Lower lobe of right lung (tissue), 2 donors: Measurements from ENCODE around the gene RNPEPL1. TPM values are rescaled to one million over a fixed set of nuclear protein-coding genes. Genes with fewer than 3 reads are reported as not detected.
A peak's percentile ranks its signal among the peaks of the same experiment; 100 is the strongest.

Source experiments
- ATAC-seq, 2 donors: fragments of 200-7000 bp; cut with Tn5 transposase; one replicate each; pipeline ENCODE4 v1.9.1; 2020 to 2022; ENCODE audit warnings: mild to moderate bottlenecking in 2 of 2, moderate library complexity in 2 of 2
- DNase-seq: peaks from one replicate; pipeline ENCODE4 v3.0.0-alpha.2; 2020
- H3K27ac ChIP-seq: fragments of 200-600 bp; one replicate; pipeline ENCODE4 v1.8.0; 2022
- H3K27me3 ChIP-seq: fragments of 200-600 bp; one replicate; pipeline ENCODE4 v1.8.0; 2022; ENCODE audit warnings: low read depth
- H3K36me3 ChIP-seq: fragments of 200-600 bp; one replicate; pipeline ENCODE4 v1.8.0; 2022; ENCODE audit warnings: mild to moderate bottlenecking
- H3K4me1 ChIP-seq: fragments of 200-600 bp; one replicate; pipeline ENCODE4 v1.8.0; 2022
- H3K4me3 ChIP-seq: fragments of 200-600 bp; one replicate; pipeline ENCODE4 v1.8.0; 2022; ENCODE audit warnings: mild to moderate bottlenecking
- H3K9me3 ChIP-seq: fragments of 200-600 bp; one replicate; pipeline ENCODE4 v1.8.0; 2022
- CTCF ChIP-seq: fragments of 200-600 bp; IDR thresholded peaks from one replicate; pipeline ENCODE4 v1.8.0; 2022; ENCODE audit warnings: antibody characterized with exemption, mild to moderate bottlenecking
- intact Hi-C: fragments of 100-400 bp; cut with DNase I; formaldehyde crosslinking; loops from one replicate; pipeline ENCODE4 v1.11.0; 2022
- total RNA-seq: library from RNA; stranded (reverse); fragmentation: NEBNext Ultra II Directional; extraction: Animal tissue kit (Norgen Biotek cat#: 25700); gene quantifications from one replicate; pipeline ENCODE4 v1.2.1, GENCODE V29; 2021
- donor health status: DM: no; HTN: yes; CAD: no; lungs with severe emphysema.

Gene RNPEPL1
- total RNA-seq, 1 donor from 2014 or later = 102 TPM

DNA sequence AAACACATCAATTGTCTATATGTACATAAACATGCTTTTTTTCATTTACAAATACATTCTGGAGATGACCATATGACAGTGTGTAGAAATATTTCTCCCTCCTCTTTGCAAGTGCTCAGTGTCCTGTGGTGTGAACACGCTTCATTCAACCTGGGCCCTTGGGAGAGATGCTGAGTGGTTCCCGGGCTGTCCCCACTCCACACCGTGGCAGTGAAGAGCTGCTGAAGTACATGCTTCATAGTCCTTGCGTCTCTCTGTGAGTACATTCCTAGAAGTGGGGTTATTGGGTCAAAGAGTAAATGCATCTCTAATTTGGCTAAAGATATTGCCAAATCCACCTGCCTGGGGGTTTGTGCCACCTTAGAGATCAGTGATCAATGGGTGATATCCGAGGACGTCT lies 50.5 kb downstream of the RNPEPL1 start:
- Histone ChIP-seq H3K9me3 (no peaks in the 10 kb centered on the region), H3K4me1 (peaks cover 22% of the 10 kb centered on the region), H3K27ac (no peak overlapping the region), H3K36me3 (no peaks in the 10 kb centered on the region), H3K4me3 (no peak overlapping the region), H3K27me3 (no peaks in the 10 kb centered on the region)
- TF ChIP-seq CTCF = no peak
- intact Hi-C loops = no loop called here
- ATAC-seq = peak; percentile 68 to 87
- peak; percentile 51 for DNase-seq

GRCh38 chr2:240619506-240620148 lies 51.3 kb downstream of the RNPEPL1 start:
- peak; percentile 49 for DNase-seq
- intact Hi-C loops = no loop called here
- ATAC-seq = peak; percentile 57 to 72
- peaks cover 27% of the 10 kb centered on the region for H3K4me1 ChIP-seq
- no peak overlapping the region for H3K4me3 ChIP-seq
- no peaks in the 10 kb centered on the region for H3K27me3 ChIP-seq
- TF ChIP-seq CTCF = no peak
- no peaks in the 10 kb centered on the region for H3K36me3 ChIP-seq
- no peaks in the 10 kb centered on the region for H3K9me3 ChIP-seq
- no peak overlapping the region for H3K27ac ChIP-seq

- Histone ChIP-seq H3K9me3 (no peaks in the 10 kb centered on the region), H3K27ac (no peak overlapping the region), H3K4me1 (peaks cover 33% of the 10 kb centered on the region), H3K36me3 (no peaks in the 10 kb centered on the region), H3K4me3 (no peak overlapping the region), H3K27me3 (no peaks in the 10 kb centered on the region)
- no peak for ATAC-seq
- intact Hi-C loops = no loop called here
- TF ChIP-seq CTCF = no peak
- peak; percentile 31 for DNase-seq
Measured at GRCh38 chr2:240620149-240620731, 52.0 kb downstream of the RNPEPL1 start.

GRCh38 chr2:240620859-240621258 lies 52.6 kb downstream of the RNPEPL1 start:
- Histone ChIP-seq H3K27me3 (no peaks in the 10 kb centered on the region), H3K4me3 (no peak overlapping the region), H3K4me1 (peaks cover 35% of the 10 kb centered on the region), H3K9me3 (no peaks in the 10 kb centered on the region), H3K27ac (no peak overlapping the region), H3K36me3 (no peaks in the 10 kb centered on the region)
- TF ChIP-seq CTCF = no peak
- ATAC-seq = no peak
- DNase-seq = peak; percentile 27
- intact Hi-C loops = no loop called here

DNA sequence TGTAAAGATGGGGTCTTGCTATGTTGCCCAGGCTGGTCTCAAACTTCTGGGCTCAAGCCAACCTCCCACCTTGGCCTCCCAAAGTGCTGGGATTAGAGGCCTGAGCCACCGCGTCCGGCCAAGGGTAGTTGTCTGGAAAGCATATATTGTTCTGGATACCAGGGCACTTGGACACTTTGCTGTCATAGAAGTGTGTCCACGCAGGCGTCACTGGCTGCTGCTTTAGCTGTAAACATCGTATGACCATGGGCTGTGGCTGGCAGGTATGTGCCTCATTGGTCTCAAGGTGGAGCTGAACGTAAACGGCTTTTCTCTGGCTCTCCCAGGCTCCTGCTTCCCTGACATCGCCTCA lies 53.8 kb downstream of the RNPEPL1 start:
- no peak overlapping the region for H3K4me3 ChIP-seq
- TF ChIP-seq CTCF = no peak
- no peak for ATAC-seq
- H3K36me3 ChIP-seq = no peaks in the 10 kb centered on the region
- H3K4me1 ChIP-seq = peaks cover 39% of the 10 kb centered on the region
- H3K9me3 ChIP-seq = no peaks in the 10 kb centered on the region
- intact Hi-C loops = no loop called here
- H3K27ac ChIP-seq = peak overlapping the region; percentile 6
- peak; percentile 36 for DNase-seq
- no peaks in the 10 kb centered on the region for H3K27me3 ChIP-seq
